Cardiac muscle cell (in vitro differentiated cells and primary cell): ENCODE measurements around the gene AQP6. TPM values are rescaled to one million over a fixed set of nuclear protein-coding genes. Genes with fewer than 3 reads are reported as not detected.
A peak's percentile ranks its signal among the peaks of the same experiment; 100 is the strongest.
"Not testable (repeated sequence)": the region's sequence is repeated elsewhere in the genome, so short reads cannot be mapped to it uniquely, and the experiment has no call there.

ENCODE experiments used
- DNase-seq, 2 donors: peaks; one replicate each; pipeline versions ENCODE4 v3.0.0 to v3.0.0-alpha.2; 2010 to 2017; ENCODE audit warnings: low read depth in 1 of 2, low spot score in 1 of 2
- H3K27ac ChIP-seq: fragments of 200-600 bp; sonication (generic); 2 replicates; pipeline ENCODE4 v1.5.1; 2016
- H3K27me3 ChIP-seq: fragments of 200-600 bp; sonication (generic); 2 replicates; pipeline ENCODE4 v1.6.0; 2016; ENCODE audit warnings: control low read depth
- H3K36me3 ChIP-seq: fragments of 200-600 bp; sonication (generic); 2 replicates; pipeline ENCODE4 v1.5.1; 2016; ENCODE audit warnings: control low read depth
- H3K4me1 ChIP-seq: fragments of 200-600 bp; sonication (generic); 2 replicates; pipeline ENCODE4 v1.8.1; 2017; ENCODE audit warnings: low read depth, mild to moderate bottlenecking, mixed run types
- H3K4me3 ChIP-seq: fragments of 200-600 bp; sonication (generic); 2 replicates; pipeline ENCODE4 v1.5.1; 2016; ENCODE audit warnings: mild to moderate bottlenecking
- H3K9me3 ChIP-seq: fragments of 200-600 bp; sonication (generic); 2 replicates; pipeline ENCODE4 v1.5.1; 2017; ENCODE audit warnings: low read depth, mild to moderate bottlenecking, control low read depth
- CTCF ChIP-seq: IDR thresholded peaks from 2 replicates; pipeline ENCODE4 v1.5.1; 2012; ENCODE audit warnings: low read depth, mild to moderate bottlenecking, low read length
- polyA plus RNA-seq: library from polyadenylated mRNA; unstranded; fragments of >200 nt; fragmentation: Nextera tagmentation; extraction: Ambion mirVana; gene quantifications from 2 replicates; pipeline ENCODE4 v1.2.1, GENCODE V29; 2016
- total RNA-seq: library from RNA; depleted of rRNA; stranded (reverse); fragments of >200 nt; gene quantifications from 2 replicates; pipeline ENCODE4 v1.2.3, GENCODE V29; 2016

AQP6 gene
- total and polyA plus RNA-seq, 2 experiments from 2014 or later: 0.26 to 1.8 TPM

GRCh38 chr12:49984476-49985359 lies 12.0 kb downstream of the AQP6 start:
- H3K4me3 ChIP-seq: no peak overlapping the region
- H3K36me3 ChIP-seq: peaks cover 2% of the 10 kb centered on the region
- no peaks in the 10 kb centered on the region for H3K9me3 ChIP-seq
- peaks cover 34% of the 10 kb centered on the region for H3K4me1 ChIP-seq
- no peak for DNase-seq
- no peak for TF ChIP-seq CTCF
- peak overlapping the region; percentile 41 for H3K27ac ChIP-seq
- no peaks in the 10 kb centered on the region for H3K27me3 ChIP-seq

- Histone ChIP-seq H3K27ac (no peak overlapping the region), H3K9me3 (no peaks in the 10 kb centered on the region), H3K36me3 (peaks cover 14% of the 10 kb centered on the region), H3K4me3 (no peak overlapping the region), H3K4me1 (peaks cover 22% of the 10 kb centered on the region), H3K27me3 (no peaks in the 10 kb centered on the region)
- no peak for DNase-seq
- TF ChIP-seq CTCF: no peak
Observed at GRCh38 chr12:49985981-49986380, 13.2 kb downstream of the AQP6 start.

- not testable (repeated sequence) for H3K9me3 ChIP-seq, H3K27me3 ChIP-seq, H3K27ac ChIP-seq, DNase-seq, H3K4me3 ChIP-seq
- peaks cover 19% of the 10 kb centered on the region for H3K4me1 ChIP-seq
- peaks cover 15% of the 10 kb centered on the region for H3K36me3 ChIP-seq
Observed at GRCh38 chr12:49986476-49986875, 13.7 kb downstream of the AQP6 start.

- DNase-seq: no peak
- no peaks in the 10 kb centered on the region for H3K27me3 ChIP-seq
- H3K27ac ChIP-seq: no peak overlapping the region
- H3K4me1 ChIP-seq: peaks cover 19% of the 10 kb centered on the region
- H3K4me3 ChIP-seq: no peak overlapping the region
- H3K36me3 ChIP-seq: peaks cover 26% of the 10 kb centered on the region
- H3K9me3 ChIP-seq: no peaks in the 10 kb centered on the region
- TF ChIP-seq CTCF: no peak
Observed at GRCh38 chr12:49987625-49988303, 15.0 kb downstream of the AQP6 start.

- not testable (repeated sequence) for DNase-seq, H3K27ac ChIP-seq, H3K27me3 ChIP-seq, H3K4me1 ChIP-seq, H3K4me3 ChIP-seq, H3K9me3 ChIP-seq
- H3K36me3 ChIP-seq: peaks cover 29% of the 10 kb centered on the region
Observed at GRCh38 chr12:49989400-49989799, 16.7 kb downstream of the AQP6 start.

GRCh38 chr12:49990273-49990672 lies 17.5 kb downstream of the AQP6 start:
- no peak for TF ChIP-seq CTCF
- peak in 1 of 2 donors; percentile 60 for DNase-seq
- Histone ChIP-seq H3K9me3 (no peaks in the 10 kb centered on the region), H3K4me1 (peaks cover 2% of the 10 kb centered on the region), H3K4me3 (no peak overlapping the region), H3K27me3 (no peaks in the 10 kb centered on the region), H3K36me3 (peaks cover 38% of the 10 kb centered on the region), H3K27ac (no peak overlapping the region)
